ENCODE results near the gene IGF1R. TPM values are rescaled to one million over a fixed set of nuclear protein-coding genes. Genes with fewer than 3 reads are reported as not detected.
A peak's percentile ranks its signal among the peaks of the same experiment; 100 is the strongest.

IGF1R gene
- total RNA-seq, 1 experiment from 2014 or later: 14.1 TPM

- no peak for DNase-seq (ENCODE audit: low read depth in 1 of 2, low spot score in 2 of 2)
- H3K9me3 ChIP-seq (replicated peaks): no peaks in the 10 kb centered on the region
- no peak overlapping the region for H3K4me3 ChIP-seq
- H3K4me1 ChIP-seq (replicated peaks): peaks cover 31% of the 10 kb centered on the region
- no peaks in the 10 kb centered on the region; the same call in 1 of the 2 replicates for H3K36me3 ChIP-seq
- no peak overlapping the region for H3K27ac ChIP-seq
- no peaks in the 10 kb centered on the region for H3K27me3 ChIP-seq (replicated peaks)
These were observed 191.7 kb downstream of the IGF1R start for GRCh38 chr15:98840053-98840452.

- DNase-seq (ENCODE audit: low read depth in 1 of 2, low spot score in 2 of 2): no peak
- H3K9me3 ChIP-seq (replicated peaks): no peaks in the 10 kb centered on the region
- H3K4me1 ChIP-seq (replicated peaks): peaks cover 32% of the 10 kb centered on the region
- no peaks in the 10 kb centered on the region for H3K27me3 ChIP-seq (replicated peaks)
- H3K27ac ChIP-seq: no peak overlapping the region
- no peak overlapping the region for H3K4me3 ChIP-seq
- H3K36me3 ChIP-seq: no peaks in the 10 kb centered on the region; the same call in 1 of the 2 replicates
These were observed 193.2 kb downstream of the IGF1R start for GRCh38 chr15:98841419-98841970.

- Histone ChIP-seq H3K9me3 (replicated peaks) (no peaks in the 10 kb centered on the region), H3K4me3 (no peak overlapping the region), H3K36me3 (no peaks in the 10 kb centered on the region; the same call in 1 of the 2 replicates), H3K27ac (no peak overlapping the region), H3K4me1 (replicated peaks) (peaks cover 32% of the 10 kb centered on the region), H3K27me3 (replicated peaks) (no peaks in the 10 kb centered on the region)
- DNase-seq (ENCODE audit: low read depth in 1 of 2, low spot score in 2 of 2): no peak
These were observed 194.0 kb downstream of the IGF1R start for GRCh38 chr15:98842192-98842972.

GRCh38 chr15:98842973-98843285 is 194.6 kb downstream of the IGF1R start:
- no peaks in the 10 kb centered on the region for H3K36me3 ChIP-seq
- no peaks in the 10 kb centered on the region for H3K9me3 ChIP-seq (replicated peaks)
- no peak overlapping the region for H3K4me3 ChIP-seq
- H3K27me3 ChIP-seq (replicated peaks): no peaks in the 10 kb centered on the region
- H3K4me1 ChIP-seq (replicated peaks): peaks cover 32% of the 10 kb centered on the region
- no peak overlapping the region for H3K27ac ChIP-seq
- DNase-seq (ENCODE audit: low read depth in 1 of 2, low spot score in 2 of 2): no peak

GRCh38 chr15:98843844-98844243 is 195.5 kb downstream of the IGF1R start:
- H3K27ac ChIP-seq: no peak overlapping the region
- H3K9me3 ChIP-seq (replicated peaks): no peaks in the 10 kb centered on the region
- no peak overlapping the region for H3K4me3 ChIP-seq
- H3K27me3 ChIP-seq (replicated peaks): no peaks in the 10 kb centered on the region
- DNase-seq (ENCODE audit: low read depth in 1 of 2, low spot score in 2 of 2): no peak
- no peaks in the 10 kb centered on the region for H3K36me3 ChIP-seq
- H3K4me1 ChIP-seq (replicated peaks): peaks cover 32% of the 10 kb centered on the region

GRCh38 chr15:98844261-98844660 is 195.9 kb downstream of the IGF1R start:
- no peak for DNase-seq (ENCODE audit: low read depth in 1 of 2, low spot score in 2 of 2)
- H3K9me3 ChIP-seq (replicated peaks): no peaks in the 10 kb centered on the region
- no peak overlapping the region for H3K27ac ChIP-seq
- peaks cover 32% of the 10 kb centered on the region for H3K4me1 ChIP-seq (replicated peaks)
- H3K27me3 ChIP-seq (replicated peaks): no peaks in the 10 kb centered on the region
- H3K4me3 ChIP-seq: no peak overlapping the region
- H3K36me3 ChIP-seq: no peaks in the 10 kb centered on the region

- Histone ChIP-seq H3K9me3 (replicated peaks) (no peaks in the 10 kb centered on the region), H3K4me3 (no peak overlapping the region), H3K27me3 (replicated peaks) (no peaks in the 10 kb centered on the region), H3K4me1 (replicated peaks) (peaks cover 34% of the 10 kb centered on the region), H3K27ac (no peak overlapping the region), H3K36me3 (peaks cover 3% of the 10 kb centered on the region; the same call in 1 of the 2 replicates)
- DNase-seq (ENCODE audit: low read depth in 1 of 2, low spot score in 2 of 2): no peak
These were observed 197.0 kb downstream of the IGF1R start for GRCh38 chr15:98845138-98845884.

- Histone ChIP-seq H3K9me3 (replicated peaks) (no peaks in the 10 kb centered on the region), H3K4me1 (replicated peaks) (peaks cover 52% of the 10 kb centered on the region), H3K27me3 (replicated peaks) (no peaks in the 10 kb centered on the region), H3K36me3 (peaks cover 4% of the 10 kb centered on the region; the same call in 1 of the 2 replicates), H3K4me3 (no peak overlapping the region), H3K27ac (no peak overlapping the region)
- peak; percentile 75 to 82 for DNase-seq (ENCODE audit: low read depth in 1 of 2, low spot score in 2 of 2)
These were observed 202.7 kb downstream of the IGF1R start for GRCh38 chr15:98850961-98851572.

- Histone ChIP-seq H3K4me1 (replicated peaks) (peaks cover 73% of the 10 kb centered on the region), H3K4me3 (peak overlapping the region; percentile 50), H3K27me3 (replicated peaks) (no peaks in the 10 kb centered on the region), H3K36me3 (peaks cover 4% of the 10 kb centered on the region; the same call in 1 of the 2 replicates), H3K27ac (peak overlapping the region; percentile 28), H3K9me3 (replicated peaks) (no peaks in the 10 kb centered on the region)
- peak; percentile 75 to 83 for DNase-seq (ENCODE audit: low read depth in 1 of 2, low spot score in 2 of 2)
These were observed 204.8 kb downstream of the IGF1R start for GRCh38 chr15:98853161-98853560.

- Histone ChIP-seq H3K27ac (no peak overlapping the region), H3K36me3 (peaks cover 4% of the 10 kb centered on the region; the same call in 1 of the 2 replicates)
These were observed 205.5 kb downstream of the IGF1R start for GRCh38 chr15:98853617-98854420.

GRCh38 chr15:98854496-98854895 is 206.2 kb downstream of the IGF1R start:
- peaks cover 84% of the 10 kb centered on the region for H3K4me1 ChIP-seq (replicated peaks)
- no peak overlapping the region for H3K4me3 ChIP-seq
- no peaks in the 10 kb centered on the region for H3K27me3 ChIP-seq (replicated peaks)
- H3K27ac ChIP-seq: no peak overlapping the region
- H3K9me3 ChIP-seq (replicated peaks): no peaks in the 10 kb centered on the region
- DNase-seq (ENCODE audit: low read depth in 1 of 2, low spot score in 2 of 2): no peak
- H3K36me3 ChIP-seq: peaks cover 4% of the 10 kb centered on the region; the same call in 1 of the 2 replicates

More at GRCh38 chr15:98853617-98854420, 205.5 kb downstream of the IGF1R start:
- no peaks in the 10 kb centered on the region for H3K9me3 ChIP-seq (replicated peaks)
- no peak overlapping the region for H3K4me3 ChIP-seq
- H3K4me1 ChIP-seq (replicated peaks): peaks cover 78% of the 10 kb centered on the region
- no peaks in the 10 kb centered on the region for H3K27me3 ChIP-seq (replicated peaks)
- no peak for DNase-seq (ENCODE audit: low read depth in 1 of 2, low spot score in 2 of 2)

GRCh38 chr15:98855067-98855814 is 206.9 kb downstream of the IGF1R start:
- no peak for DNase-seq (ENCODE audit: low read depth in 1 of 2, low spot score in 2 of 2)
- Histone ChIP-seq H3K27me3 (replicated peaks) (no peaks in the 10 kb centered on the region), H3K27ac (peak overlapping the region; percentile 47), H3K36me3 (peaks cover under 1% of the 10 kb centered on the region; the same call in 1 of the 2 replicates), H3K4me3 (no peak overlapping the region), H3K9me3 (replicated peaks) (no peaks in the 10 kb centered on the region), H3K4me1 (replicated peaks) (peaks cover 90% of the 10 kb centered on the region)
